Measurements from ENCODE around the gene HHLA2. TPM values are rescaled to one million over a fixed set of nuclear protein-coding genes. Genes with fewer than 3 reads are reported as not detected.

Gene HHLA2
- total and polyA plus RNA-seq, 2 of the 8 experiments (the other 6 are each of a cell fraction or from before 2014, with no cell fraction given): not detected

DNA sequence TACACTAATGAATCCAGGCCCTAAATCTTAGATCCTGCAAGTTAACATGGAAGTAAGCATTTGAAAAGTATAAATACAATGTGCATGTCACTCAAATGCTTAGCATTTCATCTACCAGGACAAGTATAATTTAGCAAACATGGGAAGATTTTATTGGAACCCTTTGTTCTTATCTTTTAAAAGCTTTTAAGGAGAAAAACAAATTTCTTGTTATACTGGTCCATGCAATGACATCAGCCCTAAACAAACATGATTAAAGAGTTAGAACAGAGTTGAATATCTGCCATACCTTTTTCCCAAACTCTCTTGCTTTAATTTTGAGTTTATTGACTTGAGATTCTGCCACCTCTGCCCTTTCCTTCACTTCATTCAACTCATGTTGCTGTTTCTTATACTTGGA, 87.0 kb downstream of the HHLA2 start:
- ChIA-PET CTCF (ENCODE audit: partially characterized antibody) (no interaction called here), POLR2A (ENCODE audit: partially characterized antibody) (no interaction called here)
- Histone ChIP-seq H3K14ac (ENCODE audit: insufficient read length) (no peak overlapping the region), H3K9ac (replicated peaks in 1 of 4; ENCODE audit: extremely low read depth in 1 of 4, low read depth in 3 of 4, low read length in 3 of 4) (no peak overlapping the region), H3K4me1 (replicated peaks in 1 of 4; ENCODE audit: control insufficient read depth in 3 of 4, insufficient read depth in 4 of 4, low read length in 3 of 4) (peaks cover 0 to 4% (median under 1%) of the 10 kb centered on the region in 4 experiments; a peak in 2 of 7 replicates), H2AK5ac (ENCODE audit: low read depth, low read length) (no peak overlapping the region), H3K4me2 (ENCODE audit: insufficient read depth in 1 of 2, low read depth in 2 of 2, low read length in 2 of 2) (no peak overlapping the region), H3K23me2 (ENCODE audit: low read depth, low read length) (no peaks in the 10 kb centered on the region), H2BK20ac (ENCODE audit: low read length) (no peak overlapping the region), H2BK12ac (ENCODE audit: low read depth, low read length) (no peak overlapping the region), H2AFZ (ENCODE audit: low read length) (no peak overlapping the region), H3K4me3 (ENCODE audit: extremely low read depth in 1 of 4, insufficient read depth in 2 of 4, low read depth in 3 of 4, low read length in 4 of 4) (no peak overlapping the region), H2BK15ac (ENCODE audit: low read length) (no peak overlapping the region), H3K23ac (ENCODE audit: insufficient read length) (no peak overlapping the region), H4K5ac (ENCODE audit: insufficient read length, low read depth, low read length) (no peak overlapping the region), H3K4ac (replicated peaks; ENCODE audit: insufficient read length, low read depth, low read length) (no peak overlapping the region), H3K36me3 (ENCODE audit: control insufficient read depth in 2 of 4, insufficient read depth in 4 of 4, low read length in 3 of 4) (no peaks in the 10 kb centered on the region), H3K9me3 (ENCODE audit: insufficient read depth in 2 of 2, low read depth in 1 of 2, low read length in 1 of 2) (no peaks in the 10 kb centered on the region), H3K56ac (replicated peaks; ENCODE audit: insufficient read length, low read depth, low read length) (no peak overlapping the region), H4K20me1 (replicated peaks in 1 of 2; ENCODE audit: control insufficient read depth in 1 of 2, insufficient read depth in 2 of 2, low read length in 2 of 2) (no peaks in the 10 kb centered on the region), H4K8ac (ENCODE audit: extremely low read depth, insufficient read depth, low read length) (no peak overlapping the region), H2BK5ac (ENCODE audit: low read depth, low read length) (no peak overlapping the region), H2BK120ac (replicated peaks; ENCODE audit: low read depth, low read length) (no peak overlapping the region), H4K91ac (replicated peaks; ENCODE audit: insufficient read length, low read length) (no peak overlapping the region), H3K27me3 (replicated peaks in 1 of 4; ENCODE audit: control insufficient read depth in 3 of 4, extremely low read depth in 1 of 4, insufficient read depth in 3 of 4, low read length in 3 of 4) (no peaks in the 10 kb centered on the region), H3K27ac (ENCODE audit: low read depth, low read length) (no peak overlapping the region), H3K18ac (ENCODE audit: extremely low read depth, low read length) (no peak overlapping the region), H3K79me1 (ENCODE audit: low read depth, low read length) (no peaks in the 10 kb centered on the region), H3K79me2 (ENCODE audit: control insufficient read depth in 1 of 2, insufficient read depth in 2 of 2, low read length in 2 of 2) (no peaks in the 10 kb centered on the region)
- FAIRE-seq: no peak
- no peak for DNase-seq (ENCODE audit: low read depth in 1 of 2, low spot score in 2 of 2)
- TF ChIP-seq CHD1 (IDR thresholded peaks at IDR 0.05; ENCODE audit: low read depth, low read length): no peak
